Measurements from ENCODE around the gene TMEM92.

GRCh38 chr17:50259477-50260324 is 14.6 kb upstream of the TMEM92 start:
- TF ChIP-seq ZFP3 (CRISPR knock-in tag; IDR thresholded peaks at IDR 0.05): no peak
- no peak for TF ChIP-seq TCF4 (CRISPR knock-in tag; IDR thresholded peaks at IDR 0.05; ENCODE audit: borderline replicate concordance)
- TF ChIP-seq ZNF565 (CRISPR knock-in tag; conservative IDR thresholded peaks at IDR 0.05; ENCODE audit: low read depth): no peak
- TF ChIP-seq ARNTL (CRISPR knock-in tag; IDR thresholded peaks at IDR 0.05; ENCODE audit: borderline replicate concordance, low read depth): no peak

Measured in SK-N-SH treated with all-trans-retinoic acid at 6 μM for 48 hours (cell line).